ENCODE data around the gene FRRS1L.

FRRS1L gene

GRCh38 chr9:109083141-109083540 is 83.9 kb downstream of the FRRS1L start:
- DNase-seq (ENCODE audit: low read depth, low spot score), result no peak
- H3K27ac ChIP-seq, result no peak overlapping the region

DNA sequence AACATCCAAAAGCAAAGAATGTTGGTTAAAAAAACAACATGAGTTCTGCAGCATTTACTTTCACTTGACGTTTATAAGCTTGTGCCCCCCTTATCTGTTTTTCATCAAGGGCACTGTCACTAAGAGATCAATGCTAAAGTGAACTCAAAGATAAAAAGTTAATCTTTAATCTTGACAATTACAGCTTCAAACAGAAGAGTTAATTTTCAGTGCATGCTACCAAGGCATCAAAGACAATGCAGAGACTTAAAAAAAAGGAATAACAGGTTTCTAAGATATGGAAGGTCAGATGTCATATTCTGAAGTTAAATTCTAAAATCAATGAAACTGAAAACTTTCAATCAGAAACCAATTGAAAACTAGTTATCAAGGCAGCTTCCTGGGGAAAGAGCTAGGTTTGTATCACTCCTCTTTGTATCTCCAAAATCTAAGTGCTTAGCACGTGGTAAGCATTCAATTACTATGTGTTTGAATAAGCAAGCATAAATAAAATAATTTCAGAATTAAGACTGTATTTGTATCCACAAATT is 84.9 kb downstream of the FRRS1L start:
- H3K27ac ChIP-seq, result no peak overlapping the region
- DNase-seq (ENCODE audit: low read depth, low spot score), result no peak

Data from epithelial cell of prostate (primary cell).